IMR-90 (cell line): Measurements from ENCODE around the gene PRPF4. TPM values are rescaled to one million over a fixed set of nuclear protein-coding genes. Genes with fewer than 3 reads are reported as not detected.

ENCODE experiments used
- ATAC-seq: fragments of 200-7000 bp; cut with Tn5 transposase; 2 replicates; pipeline ENCODE4 v1.9.1; 2020; ENCODE audit warnings: low read depth, mild to moderate bottlenecking, moderate library complexity
- BruUV-seq: library from RNA; stranded (reverse); fragments of 400-500 nt; replicated peaks from 2 replicates; lab custom pipeline; 2021; lab: Mats Ljungman, UMichigan
- CTCF ChIA-PET: fragments of 300-600 bp; formaldehyde crosslinking; extraction: SDS; loops from one replicate; lab custom pipeline; 2021; ENCODE audit warnings: antibody characterized with exemption; lab: Yijun Ruan, JAX
- POLR2A ChIA-PET: fragments of 300-600 bp; sonication (Branson Sonifier 250); formaldehyde crosslinking; loops from one replicate; lab custom pipeline; 2022; ENCODE audit warnings: antibody characterized with exemption; ENCODE audit not compliant: unreplicated experiment; lab: Charles Lee
- DNase-seq: peaks from one replicate; pipeline ENCODE4 v3.0.0; 2013
- H2AFZ ChIP-seq: replicated peaks from 2 replicates; pipeline ENCODE3; 2013; ENCODE audit warnings: low read length, mild to moderate bottlenecking; ENCODE audit not compliant: poor library complexity
- H2AK5ac ChIP-seq: 2 replicates; pipeline ENCODE4 v1.6.1; 2013; ENCODE audit warnings: low read depth, low read length, inconsistent platforms
- H2AK9ac ChIP-seq: replicated peaks from 2 replicates; pipeline ENCODE3; 2013; ENCODE audit warnings: mild to moderate bottlenecking, low read depth, low read length, moderate library complexity; ENCODE audit not compliant: poor library complexity
- H2BK120ac ChIP-seq: 2 replicates; pipeline ENCODE4 v1.6.1; 2013; ENCODE audit warnings: low read depth, low read length, inconsistent platforms
- H2BK15ac ChIP-seq: 3 replicates; pipeline ENCODE4 v1.6.1; 2013; ENCODE audit warnings: low read depth, low read length, inconsistent platforms
- H2BK20ac ChIP-seq: 2 replicates; pipeline ENCODE4 v1.6.1; 2013; ENCODE audit warnings: low read depth, mild to moderate bottlenecking, inconsistent platforms, low read length, moderate library complexity
- H2BK5ac ChIP-seq: 2 replicates; pipeline ENCODE4 v1.6.1; 2013; ENCODE audit warnings: mild to moderate bottlenecking, low read depth, low read length, inconsistent platforms; ENCODE audit not compliant: poor library complexity, severe bottlenecking
- H3K14ac ChIP-seq: replicated peaks from 2 replicates; pipeline ENCODE4 v1.6.1; 2013; ENCODE audit warnings: low read depth, low read length, inconsistent platforms
- H3K18ac ChIP-seq: 2 replicates; pipeline ENCODE4 v1.6.1; 2013; ENCODE audit warnings: low read depth, low read length, control low read depth
- H3K23ac ChIP-seq: 2 replicates; pipeline ENCODE4 v1.6.1; 2013; ENCODE audit warnings: low read depth, low read length, inconsistent platforms
- H3K27ac ChIP-seq: 2 replicates; pipeline ENCODE4 v1.5.1; 2013; ENCODE audit warnings: mild to moderate bottlenecking, control low read depth, low read length; ENCODE audit not compliant: insufficient read depth
- H3K27me3 ChIP-seq: 2 replicates; pipeline ENCODE4 v1.6.1; 2013; ENCODE audit warnings: low read length; ENCODE audit not compliant: control insufficient read depth, insufficient read depth
- H3K36me3 ChIP-seq: 2 replicates; pipeline ENCODE4 v1.6.1; 2013; ENCODE audit warnings: low read length, mixed read lengths; ENCODE audit not compliant: control insufficient read depth, insufficient read depth
- H3K4ac ChIP-seq: 2 replicates; pipeline ENCODE4 v1.6.1; 2013; ENCODE audit warnings: low read depth, low read length, inconsistent platforms
- H3K4me1 ChIP-seq: 2 replicates; pipeline ENCODE4 v1.6.1; 2013; ENCODE audit warnings: low read length, mixed read lengths; ENCODE audit not compliant: control insufficient read depth, insufficient read depth
- H3K4me2 ChIP-seq: 2 replicates; pipeline ENCODE4 v1.6.1; 2013; ENCODE audit warnings: low read depth, mild to moderate bottlenecking, control low read depth, low read length, moderate library complexity
- H3K4me3 ChIP-seq: 2 replicates; pipeline ENCODE4 v1.5.1; 2013; ENCODE audit warnings: low read depth, mild to moderate bottlenecking, control low read depth, low read length, moderate library complexity; ENCODE audit not compliant: insufficient read depth
- H3K56ac ChIP-seq: 2 replicates; pipeline ENCODE4 v1.6.1; 2013; ENCODE audit warnings: low read length, inconsistent platforms; ENCODE audit not compliant: insufficient read depth; ENCODE audit errors: extremely low read depth
- H3K79me1 ChIP-seq, 2 experiments: 2 replicates each; pipeline ENCODE4 v1.6.1; 2013; ENCODE audit warnings: low read length in 2 of 2, inconsistent platforms in 1 of 2, low read depth in 1 of 2
- H3K9ac ChIP-seq: 2 replicates; pipeline ENCODE4 v1.6.1; 2013; ENCODE audit warnings: low read depth, low read length, control low read depth
- H3K9me1 ChIP-seq: 2 replicates; pipeline ENCODE4 v1.6.1; 2013; ENCODE audit warnings: low read length, inconsistent platforms; ENCODE audit not compliant: insufficient read depth
- H3K9me3 ChIP-seq: 2 replicates; pipeline ENCODE4 v1.6.1; 2013; ENCODE audit warnings: low read length; ENCODE audit not compliant: control insufficient read depth, insufficient read depth
- H4K20me1 ChIP-seq: 2 replicates; pipeline ENCODE4 v1.6.1; 2013; ENCODE audit warnings: low read length, inconsistent platforms; ENCODE audit not compliant: insufficient read depth
- H4K5ac ChIP-seq: 2 replicates; pipeline ENCODE4 v1.6.1; 2013; ENCODE audit warnings: mild to moderate bottlenecking, low read depth, low read length, control low read depth
- H4K8ac ChIP-seq, 2 experiments: 2 replicates each; pipeline ENCODE4 v1.6.1; 2013; ENCODE audit warnings: low read depth in 2 of 2, low read length in 2 of 2, control low read depth in 1 of 2, inconsistent platforms in 1 of 2
- H4K91ac ChIP-seq: 2 replicates; pipeline ENCODE4 v1.6.1; 2013; ENCODE audit warnings: low read depth, low read length, inconsistent platforms; ENCODE audit not compliant: insufficient read depth
- ELK1 ChIP-seq: fragments of 150-350 bp; IDR thresholded peaks from 2 replicates; pipeline ENCODE4 v1.6.1; 2016; ENCODE audit warnings: low read depth, mild to moderate bottlenecking, low read length, moderate library complexity, borderline replicate concordance
- RCOR1 ChIP-seq: IDR thresholded peaks from 2 replicates; pipeline ENCODE4 v1.6.1; 2012; ENCODE audit warnings: mild to moderate bottlenecking, low read length, improper control_type of control experiment; ENCODE audit not compliant: insufficient replicate concordance
- RFX5 ChIP-seq: IDR thresholded peaks from 2 replicates; pipeline ENCODE4 v1.8.0; 2012; ENCODE audit warnings: low read depth, mild to moderate bottlenecking, low read length, moderate library complexity
- WGBS, 2 experiments: methylation state at CpG; one replicate each; pipeline versions ENCODE4 v1.1.5 to v1.1.7; 2013; ENCODE audit warnings: missing lambda C conversion rate in 2 of 2; ENCODE audit not compliant: insufficient read length in 1 of 2; ENCODE audit errors: extremely low coverage in 2 of 2; 5-methylcytosine and 5-hydroxymethylcytosine counted together
- dilution Hi-C: fragments of 300-500 bp; cut with HindIII; formaldehyde crosslinking; loops from one replicate; pipeline ENCODE4 v1.14.3; 2018; ENCODE audit warnings: low sequenced_read_pairs; ENCODE audit not compliant: unreplicated experiment
- in situ Hi-C: fragments of 300-500 bp; cut with MboI; formaldehyde crosslinking; loops from 3 replicates; pipeline ENCODE4 v1.14.3; 2019; ENCODE audit warnings: low sequenced_read_pairs, inconsistent platforms, mixed read lengths
- intact Hi-C: fragments of 100-400 bp; cut with micrococcal nuclease; formaldehyde crosslinking; loops from 2 replicates; pipeline ENCODE4 v1.10.0; 2022
- polyA plus RNA-seq, 3 experiments: library from polyadenylated mRNA; depleted of rRNA; stranded (reverse); fragments of >200 nt; gene quantifications; 2 replicates each; pipeline ENCODE4 v1.2.3, GENCODE V29; 2012; ENCODE audit warnings: low replicate concordance in 1 of 3
- total RNA-seq: library from RNA; depleted of rRNA; stranded (reverse); fragments of >200 nt; gene quantifications from 2 replicates; pipeline ENCODE4 v1.2.3, GENCODE V29; 2012

PRPF4 gene
- total and polyA plus RNA-seq, 2 of the 4 experiments (the other 2 are of a cell fraction) = 21.4 to 38.0 TPM

- Histone ChIP-seq H3K9me1 (no peaks in the 10 kb centered on the region), H3K4me1 (no peaks in the 10 kb centered on the region), H2BK20ac (no peak overlapping the region), H4K5ac (no peak overlapping the region), H3K27ac (no peak overlapping the region), H3K36me3 (peaks cover 2% of the 10 kb centered on the region; the same call in 1 of the 2 replicates), H2AK9ac (no peak overlapping the region), H4K91ac (no peak overlapping the region), H2BK15ac (no peak overlapping the region), H2AK5ac (no peak overlapping the region), H3K79me1 (peaks cover 10 to 31% of the 10 kb centered on the region in 2 experiments; a peak in 3 of 4 replicates), H2AFZ (no peak overlapping the region), H3K56ac (no peak overlapping the region), H2BK5ac (no peak overlapping the region), H2BK120ac (no peak overlapping the region), H4K8ac (no peak overlapping the region), H3K4me3 (no peak overlapping the region), H3K18ac (no peak overlapping the region), H3K14ac (no peak overlapping the region), H3K9me3 (peaks cover 2% of the 10 kb centered on the region; the same call in 1 of the 2 replicates), H3K27me3 (no peaks in the 10 kb centered on the region), H4K20me1 (peaks cover 4% of the 10 kb centered on the region), H3K4ac (no peak overlapping the region), H3K23ac (no peak overlapping the region), H3K4me2 (no peak overlapping the region), H3K9ac (no peak overlapping the region)
- DNase-seq (no peak), ATAC-seq (no peak)
- WGBS, 2 experiments = no CpG with 5 or more reads among the region's 2 CpGs
- TF ChIP-seq RFX5 (no peak), ELK1 (no peak), RCOR1 (no peak)
- in situ Hi-C loops = no loop called here
- no TSS peak for BruUV-seq
- ChIA-PET CTCF (interaction anchor here (0.5 kb wide), 1 partner anchor 434 kb away, joined by 3 read pairs; no protein-coding TSS in a partner anchor), POLR2A (no interaction called here)
- intact Hi-C loops = no loop called here
- dilution Hi-C loops = no loop called here
Measured at GRCh38 chr9:113250807-113251206, 24.7 kb upstream of the PRPF4 start.
